ENCODE measurements around the gene KIZ.

Gene KIZ

DNA sequence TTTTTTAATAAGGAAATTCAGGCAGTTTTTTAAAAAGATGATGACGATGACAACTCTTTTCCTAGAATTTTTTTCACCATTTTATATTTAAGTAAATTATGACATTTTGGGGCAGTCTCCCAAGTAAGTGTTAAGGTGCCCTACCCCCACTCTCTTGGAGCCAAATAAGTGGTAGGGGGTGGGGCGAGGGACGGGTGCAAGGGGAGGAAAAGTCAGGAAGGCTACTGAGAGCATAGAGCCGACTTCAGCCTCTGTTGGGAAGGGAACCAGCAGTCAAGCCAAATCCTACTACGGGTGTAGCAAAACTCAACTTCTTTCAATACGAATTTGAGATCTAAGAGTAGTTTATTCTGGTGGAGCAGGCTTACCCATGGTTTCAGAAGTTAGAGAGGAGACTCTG, 54.4 kb downstream of the KIZ start:
- no peak for DNase-seq

DNA sequence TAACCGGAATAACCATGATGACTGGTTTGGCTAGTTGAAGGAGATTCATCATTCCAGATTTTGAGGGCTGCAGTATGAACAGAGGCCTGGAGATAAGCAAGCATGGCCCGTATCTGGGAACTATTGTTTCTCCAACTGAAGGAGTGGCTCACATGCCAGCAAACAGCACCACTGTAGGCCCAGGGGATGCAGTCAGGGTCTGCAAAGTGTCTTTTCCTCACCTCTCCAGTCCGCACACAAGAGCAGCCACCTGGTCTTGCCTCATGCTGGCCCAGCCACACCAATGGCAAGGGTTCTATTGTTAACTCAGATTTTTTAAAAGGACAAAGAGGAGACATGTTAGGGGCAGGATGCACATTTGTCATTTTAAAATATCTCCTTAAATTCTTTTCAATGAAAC, 55.1 kb downstream of the KIZ start:
- DNase-seq = no peak

DNA sequence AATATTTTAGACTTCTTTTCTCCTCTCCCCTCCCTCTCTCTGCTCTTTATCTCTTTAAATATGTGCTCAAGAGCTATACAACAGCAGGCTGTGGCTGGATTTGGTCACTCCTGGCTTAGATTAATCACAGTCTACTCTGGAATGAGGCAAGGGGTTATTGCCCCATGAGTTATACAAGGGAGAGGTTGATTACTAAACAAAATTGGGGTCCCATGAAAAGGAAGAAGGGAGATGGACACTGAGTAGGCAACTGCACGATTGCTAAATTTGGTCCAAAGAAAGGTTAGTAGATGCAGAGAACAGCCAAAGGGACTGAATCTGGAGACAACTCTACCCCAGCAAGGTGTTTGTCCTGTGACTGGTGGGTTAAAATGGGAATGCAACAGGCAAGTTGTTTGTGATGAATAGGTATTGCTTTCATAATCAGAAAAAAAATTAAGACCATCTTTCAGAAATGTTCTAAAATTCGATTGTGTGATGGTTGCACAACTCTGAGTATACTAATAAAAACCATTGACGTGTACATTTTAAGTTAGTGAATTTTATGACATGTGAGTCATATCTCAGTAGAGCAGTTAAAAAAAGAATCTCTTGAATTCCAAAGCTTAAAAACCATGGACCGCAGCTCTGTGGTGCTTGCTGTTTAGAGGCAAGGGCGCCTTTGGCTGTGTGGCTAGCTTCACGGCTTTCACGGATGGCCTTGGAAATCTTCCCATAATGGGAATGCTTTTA, 57.1 kb downstream of the KIZ start:
- no peak for DNase-seq

DNA sequence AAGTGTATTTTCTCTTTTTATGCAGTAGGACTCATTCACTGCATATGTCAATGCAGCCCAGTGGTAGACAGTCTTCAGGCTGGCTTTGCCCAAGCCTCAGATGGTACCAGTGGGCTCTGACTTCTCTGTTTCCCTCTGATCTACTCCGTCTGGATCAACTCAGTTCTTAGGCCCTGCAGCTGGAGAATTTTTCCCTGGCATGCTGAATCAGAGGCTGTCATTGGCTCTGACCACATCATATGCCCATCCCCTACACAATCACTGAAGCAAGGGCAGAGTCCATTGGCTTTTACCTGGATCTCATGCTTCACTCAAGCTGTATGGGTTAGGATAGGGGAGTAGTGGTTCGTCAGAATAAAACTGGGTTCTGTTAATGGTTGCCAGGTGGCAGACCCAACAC, 57.8 kb downstream of the KIZ start:
- no peak for DNase-seq

DNA sequence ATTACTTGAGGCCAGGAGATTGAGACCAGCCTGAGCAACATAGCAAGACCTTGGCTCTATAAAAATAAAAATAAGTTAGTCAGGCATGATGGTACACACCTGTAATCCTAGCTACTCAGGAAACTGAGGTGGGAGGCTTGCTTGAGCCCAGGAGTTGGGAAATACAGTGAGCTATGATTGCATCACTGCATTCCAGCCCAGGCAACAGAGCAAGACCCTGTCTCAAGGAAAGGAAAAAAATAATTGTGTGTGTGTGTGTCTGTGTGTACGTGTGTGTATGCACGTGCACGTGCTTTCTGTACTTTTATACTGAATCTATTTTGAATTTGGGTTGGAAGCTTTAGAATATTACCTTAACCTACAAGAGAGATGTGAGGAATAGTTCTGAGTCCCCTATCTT, 58.9 kb downstream of the KIZ start:
- no peak for DNase-seq

DNA sequence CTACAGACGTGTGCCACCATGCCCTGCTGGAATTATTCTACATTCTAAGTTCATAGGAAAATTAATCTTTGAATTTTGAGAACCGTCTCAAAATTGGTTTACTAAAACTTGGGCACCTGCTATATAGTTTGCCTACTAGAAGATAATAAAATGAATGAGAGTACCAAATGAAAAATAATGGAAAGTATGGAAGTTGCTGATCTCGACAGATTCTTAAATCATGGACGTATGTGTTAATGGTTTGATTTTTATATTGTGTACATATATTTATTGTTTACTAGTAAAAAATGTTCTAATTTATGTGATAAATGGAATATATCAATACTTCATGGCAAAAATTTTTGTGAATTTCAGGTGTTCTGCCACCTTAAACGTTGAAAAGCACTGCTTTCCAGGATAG, 60.0 kb downstream of the KIZ start:
- no peak for DNase-seq

DNA sequence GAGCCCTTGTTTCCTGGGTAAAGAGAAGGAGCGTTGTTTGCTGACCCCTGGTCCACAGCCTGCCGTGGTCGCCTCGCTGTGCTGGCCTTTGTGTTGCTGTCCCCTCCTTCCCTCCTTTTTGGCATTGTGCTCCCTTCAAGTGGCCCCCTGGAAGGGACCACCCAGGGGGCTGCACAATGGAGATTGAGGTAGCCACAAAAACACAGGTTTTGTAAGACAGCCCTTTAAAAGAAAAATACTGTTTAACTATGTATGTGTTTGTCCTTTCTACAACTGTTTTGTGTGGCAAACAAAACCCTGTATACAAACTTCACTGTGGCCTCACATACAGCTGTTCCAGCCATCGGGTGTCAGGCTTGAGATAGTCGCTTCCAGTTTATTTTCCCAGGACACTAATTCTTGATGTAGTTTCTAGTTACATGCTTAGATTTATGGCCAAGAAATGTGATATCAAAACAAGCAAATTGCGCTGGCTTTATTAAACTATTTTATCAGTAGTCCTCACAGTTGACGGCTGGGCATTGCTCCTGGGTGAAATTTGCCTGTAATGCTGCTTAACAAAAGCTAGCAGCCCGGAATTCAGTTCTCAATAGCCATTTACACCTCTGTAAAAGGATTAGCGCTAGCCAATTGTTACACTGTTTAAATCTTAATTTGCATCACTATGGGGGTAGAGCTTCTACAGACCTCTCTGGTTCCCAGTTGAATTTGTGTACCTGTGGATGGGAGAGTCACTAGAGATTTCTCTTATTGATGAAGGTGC, 64.1 kb downstream of the KIZ start:
- no peak for DNase-seq

DNA sequence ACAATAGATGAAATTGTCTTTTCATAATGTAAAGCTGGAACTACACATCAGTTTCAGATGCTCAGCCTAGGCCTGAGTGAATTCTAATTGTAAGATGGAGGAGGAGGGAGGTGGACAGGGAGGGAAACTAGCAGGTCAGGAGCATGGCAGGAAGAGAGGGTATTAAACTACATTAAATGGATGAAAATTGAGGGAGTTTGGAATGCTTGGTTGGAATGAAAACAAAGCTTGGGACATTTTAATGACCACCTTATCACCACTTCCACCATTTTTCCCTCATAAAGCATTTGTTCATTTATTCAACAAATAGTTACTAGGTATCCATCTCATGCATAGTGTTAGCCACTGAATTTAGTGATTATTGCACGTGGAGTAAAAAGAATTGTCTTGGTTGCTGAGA, 65.0 kb downstream of the KIZ start:
- DNase-seq = no peak

DNA sequence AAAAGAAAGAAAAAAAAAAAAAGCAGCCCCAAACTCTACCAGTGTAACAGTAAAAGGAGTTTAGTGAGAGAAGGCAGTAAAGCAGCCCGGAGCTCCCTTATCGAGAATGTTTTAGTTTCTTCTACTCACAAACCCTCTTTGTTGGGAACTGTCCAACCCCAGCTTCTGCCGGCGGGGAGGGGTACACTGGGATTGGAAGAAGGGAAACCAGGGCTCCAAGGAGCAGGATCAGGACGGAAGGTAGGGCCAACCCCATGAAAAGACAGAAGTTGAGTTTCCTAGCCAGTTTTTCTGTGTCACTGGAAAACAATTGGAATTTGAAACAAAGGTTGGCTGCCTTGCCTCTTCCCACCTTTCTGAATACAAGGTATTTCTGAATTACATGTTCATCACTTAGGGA, 66.0 kb downstream of the KIZ start:
- no peak for DNase-seq

DNA sequence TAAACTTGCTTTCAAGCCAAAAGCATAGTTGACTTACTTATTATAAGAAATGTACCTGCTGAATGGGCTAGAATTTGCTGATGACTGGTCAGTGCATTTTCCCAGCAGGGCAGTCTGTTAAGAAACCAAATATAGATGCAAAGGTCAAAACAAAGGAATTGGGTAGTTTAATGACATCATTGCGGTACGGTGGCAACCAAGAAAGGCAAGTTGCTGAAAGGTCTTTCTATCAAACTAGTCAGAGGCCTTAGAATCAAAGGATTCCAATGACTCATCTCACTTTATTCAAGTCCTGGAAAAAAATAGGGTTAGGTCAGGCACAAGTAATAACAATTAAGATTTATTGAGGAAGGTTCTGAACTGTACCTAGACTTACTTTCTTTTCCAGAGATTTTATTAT, 76.4 kb downstream of the KIZ start:
- no peak for DNase-seq

DNA sequence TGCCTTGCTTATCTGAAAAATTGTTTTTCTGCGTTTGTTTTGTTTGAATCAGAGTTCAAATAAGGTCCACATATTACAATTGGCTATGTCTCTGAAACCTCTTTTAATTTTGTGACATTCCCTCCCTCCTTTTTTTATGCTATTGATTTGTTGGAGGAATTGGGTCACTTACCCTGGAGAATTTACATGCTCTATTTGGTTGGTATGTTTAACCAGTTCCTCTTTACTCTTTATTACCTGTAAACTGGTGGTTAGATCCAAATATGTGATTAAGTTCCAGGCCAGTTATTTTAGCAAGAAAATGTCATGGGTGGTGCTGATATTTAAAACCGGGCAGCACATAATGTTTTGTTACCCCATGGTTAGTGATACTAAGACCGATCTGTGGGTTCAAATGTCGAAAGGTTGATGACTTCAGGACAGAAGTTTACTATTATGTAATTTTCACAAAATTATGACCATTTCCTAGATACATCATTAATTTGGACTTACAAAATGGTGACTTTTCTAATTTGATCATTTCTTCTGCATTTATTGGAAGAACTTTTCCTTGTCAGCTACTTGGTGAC, 77.3 kb downstream of the KIZ start:
- DNase-seq = no peak

DNA sequence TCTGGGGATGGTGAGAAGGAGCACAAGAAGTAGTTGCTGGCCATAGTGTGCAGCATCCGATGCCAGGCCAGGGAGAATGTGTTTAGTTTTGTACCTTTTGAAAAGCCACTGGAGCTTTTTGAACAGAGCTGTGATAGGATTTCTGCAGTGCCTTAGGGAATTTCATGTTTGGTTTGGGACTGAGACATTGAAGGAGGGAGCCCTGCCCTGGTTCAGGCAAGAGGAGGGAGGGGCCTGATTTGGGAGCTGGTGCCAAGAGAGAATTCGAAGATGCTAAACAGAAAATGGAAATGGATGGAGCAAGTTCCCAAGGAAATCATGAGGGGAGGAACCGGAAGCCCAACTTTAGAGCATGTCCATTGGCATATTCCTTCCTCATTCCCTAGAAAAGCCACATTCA, 80.7 kb downstream of the KIZ start:
- DNase-seq = no peak

DNA sequence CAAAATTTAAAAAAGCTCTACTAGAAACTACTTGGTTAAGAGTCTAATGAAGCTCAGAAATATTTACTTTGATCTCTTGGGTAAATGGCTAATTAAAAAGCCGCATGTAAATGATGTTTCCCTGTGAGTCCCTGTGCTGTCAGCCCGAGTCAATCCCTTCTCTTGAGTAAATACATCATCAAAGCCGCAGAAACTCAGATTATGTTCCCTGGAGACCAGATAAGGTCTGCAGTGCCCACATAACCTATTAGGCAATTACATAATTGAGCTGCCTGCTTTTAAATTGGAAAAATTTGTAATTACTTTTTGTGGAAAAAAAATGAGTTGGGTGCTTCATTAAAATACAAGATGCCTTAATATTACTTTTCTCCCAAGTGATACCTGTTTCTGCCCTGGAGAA, 83.1 kb downstream of the KIZ start:
- DNase-seq = no peak

DNA sequence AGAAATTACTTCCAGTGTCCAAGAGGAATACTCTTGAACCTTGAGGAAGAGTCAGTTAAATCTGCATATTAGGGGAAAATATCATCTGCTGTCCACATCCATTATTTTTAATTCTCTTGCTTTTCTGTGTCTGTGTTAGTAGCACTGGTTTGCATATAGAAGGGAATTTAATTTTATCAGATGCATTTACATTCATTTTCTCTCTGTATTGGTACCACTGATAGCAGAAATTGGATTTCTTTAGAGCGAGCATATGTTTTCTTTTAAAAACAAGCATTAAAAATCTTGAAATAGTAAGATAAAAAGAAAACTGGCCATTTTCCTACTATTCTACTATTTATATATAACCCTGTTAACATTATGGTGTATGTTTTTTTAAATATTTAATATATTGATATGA, 83.8 kb downstream of the KIZ start:
- no peak for DNase-seq

DNA sequence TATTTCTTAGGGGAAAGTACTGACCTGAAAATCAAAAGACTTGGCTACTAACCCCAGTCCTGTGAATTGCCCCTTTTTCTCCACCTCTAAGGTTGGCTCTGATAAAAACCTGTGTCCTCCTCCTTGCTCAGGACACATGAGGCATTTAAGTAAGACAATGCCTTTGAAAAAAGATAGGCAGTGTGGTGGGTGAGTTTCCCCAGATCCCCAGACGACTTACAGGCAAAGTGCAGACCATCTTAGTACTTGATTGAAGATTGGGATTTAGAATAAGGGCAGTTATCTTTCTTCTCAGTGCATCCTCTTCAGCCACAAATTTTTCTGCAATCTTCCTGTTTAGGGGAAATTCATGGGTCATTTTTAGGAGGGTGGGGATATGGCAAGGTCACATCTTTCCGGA, 87.8 kb downstream of the KIZ start:
- no peak for DNase-seq

DNA sequence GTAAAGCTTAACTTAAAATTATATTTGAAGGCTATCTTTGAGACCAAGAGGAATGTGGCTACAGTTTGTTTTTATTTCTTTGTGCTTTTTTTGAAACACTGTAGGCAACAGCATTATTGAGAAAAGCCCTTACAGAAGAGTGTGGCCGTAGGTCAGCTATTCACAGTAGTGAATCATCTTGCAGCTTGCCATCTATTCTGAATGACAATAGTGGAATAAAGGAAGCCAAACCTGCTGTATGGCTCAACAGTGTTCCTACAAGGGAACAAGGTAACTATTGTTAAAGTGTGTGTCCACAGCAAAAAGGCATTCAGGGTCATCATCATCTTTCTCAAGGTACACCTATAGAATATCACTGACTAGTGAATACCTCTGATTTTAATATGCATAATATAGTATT, 88.5 kb downstream of the KIZ start:
- DNase-seq = no peak

DNA sequence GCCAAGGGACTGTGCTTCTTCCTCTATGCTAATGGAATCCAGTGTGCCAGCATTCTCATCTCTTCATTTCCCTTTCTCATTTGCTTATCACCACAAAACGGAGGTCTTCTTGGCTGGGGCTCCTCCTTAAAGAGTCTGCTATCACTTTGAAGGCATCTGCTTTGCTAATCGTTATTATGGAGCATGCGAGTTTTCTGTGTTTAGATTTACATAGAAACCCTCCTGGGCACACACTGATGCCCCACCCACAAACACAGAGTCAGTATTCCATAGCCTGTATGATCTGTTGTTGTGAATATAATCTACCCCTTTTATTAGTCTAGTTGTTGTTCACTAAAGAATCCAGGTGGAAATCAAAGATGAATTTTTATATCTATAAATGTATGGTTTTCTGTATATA, 93.8 kb downstream of the KIZ start:
- DNase-seq = no peak

DNA sequence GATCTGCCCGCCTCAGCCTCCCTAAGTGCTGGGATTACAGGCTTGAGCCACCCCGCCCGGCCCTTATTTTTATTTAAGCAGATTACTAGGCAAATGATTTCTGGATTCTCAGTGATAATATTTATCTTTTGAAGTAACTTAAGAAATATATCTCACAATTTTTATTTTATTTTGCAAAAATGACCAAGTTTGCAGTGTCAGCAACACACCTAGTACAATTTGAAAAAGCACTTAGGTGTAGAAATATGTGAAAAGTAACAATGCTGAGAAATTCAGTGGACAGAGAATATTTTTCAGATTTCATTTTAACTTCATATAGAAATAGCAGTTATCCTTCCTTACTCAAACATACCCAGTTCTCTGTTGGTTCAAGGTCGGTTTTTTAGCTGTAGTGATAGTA, 98.3 kb downstream of the KIZ start:
- no peak for DNase-seq

DNA sequence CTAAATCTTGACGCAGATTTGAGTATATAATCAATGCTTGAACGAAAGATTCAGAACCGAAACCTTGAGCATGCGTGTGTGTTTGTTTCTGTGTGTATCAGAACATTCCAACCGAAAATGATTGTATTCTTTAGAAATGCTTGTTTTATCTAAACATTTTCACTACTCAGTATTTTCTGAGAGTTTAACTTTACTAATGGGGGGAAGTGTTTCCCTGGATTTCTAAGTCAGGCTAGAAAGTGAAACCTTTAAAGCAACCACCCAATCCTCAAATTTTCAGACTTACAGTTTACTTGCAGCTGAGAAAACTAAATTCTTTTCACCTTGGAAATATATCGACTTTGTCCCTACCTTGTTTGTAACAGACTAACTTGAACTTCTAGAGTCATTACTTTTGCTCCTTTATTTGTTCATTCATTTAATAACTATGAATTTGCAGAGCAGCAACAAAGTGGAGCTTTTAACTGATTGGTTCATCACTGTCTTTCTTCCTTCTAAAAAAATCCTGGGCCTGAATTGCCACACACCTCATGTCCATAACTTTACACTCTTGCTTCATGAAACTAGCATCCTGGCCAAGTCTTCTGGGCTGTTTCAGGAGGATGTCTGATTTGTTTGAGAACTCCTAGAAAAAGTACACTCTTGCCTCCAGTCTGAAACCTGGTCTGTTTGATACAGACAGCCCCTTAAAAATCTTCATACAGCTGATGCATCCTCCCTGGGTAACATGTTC, 99.5 kb downstream of the KIZ start:
- DNase-seq = no peak

DNA sequence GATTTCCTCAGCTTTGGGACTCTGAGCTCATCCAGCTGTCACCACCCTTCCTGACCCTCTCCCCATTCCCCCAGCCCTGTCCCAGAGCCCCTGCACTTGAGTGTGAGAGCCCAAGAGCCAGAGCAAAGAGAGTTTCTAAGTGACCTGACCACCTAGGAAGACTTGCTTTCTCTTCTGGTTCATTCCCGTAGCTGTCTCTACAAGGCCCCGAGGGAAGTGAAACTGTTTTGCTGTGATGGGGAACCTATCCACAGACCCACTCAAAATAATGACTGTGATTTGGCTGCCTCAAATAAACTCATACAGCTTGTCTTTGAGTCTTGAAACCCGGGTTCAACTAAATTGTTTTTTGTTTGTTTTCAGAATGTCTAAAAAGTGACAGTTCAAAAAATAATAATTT, 102.6 kb downstream of the KIZ start:
- DNase-seq = peak; percentile 6 to 43 (median 27)

DNA sequence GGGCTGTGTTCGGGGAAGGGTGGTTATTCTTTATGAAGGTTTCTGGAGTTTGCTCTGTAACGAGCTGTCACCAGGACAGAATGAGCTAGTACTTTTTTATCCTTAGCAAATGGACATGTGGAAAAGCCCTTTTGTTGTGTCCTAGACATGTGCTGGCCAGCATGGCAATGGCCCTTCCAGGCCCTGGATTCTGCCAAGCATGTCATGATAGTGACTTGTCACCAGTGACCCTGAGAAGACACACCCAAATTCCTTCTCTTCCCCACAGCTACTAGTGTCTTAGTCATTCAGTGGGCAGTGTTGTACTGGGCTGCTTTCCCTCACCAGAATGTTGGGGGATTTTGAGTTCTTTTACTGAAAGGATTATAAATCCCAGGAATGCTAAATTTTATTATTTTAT, 103.3 kb downstream of the KIZ start:
- no peak for DNase-seq

DNA sequence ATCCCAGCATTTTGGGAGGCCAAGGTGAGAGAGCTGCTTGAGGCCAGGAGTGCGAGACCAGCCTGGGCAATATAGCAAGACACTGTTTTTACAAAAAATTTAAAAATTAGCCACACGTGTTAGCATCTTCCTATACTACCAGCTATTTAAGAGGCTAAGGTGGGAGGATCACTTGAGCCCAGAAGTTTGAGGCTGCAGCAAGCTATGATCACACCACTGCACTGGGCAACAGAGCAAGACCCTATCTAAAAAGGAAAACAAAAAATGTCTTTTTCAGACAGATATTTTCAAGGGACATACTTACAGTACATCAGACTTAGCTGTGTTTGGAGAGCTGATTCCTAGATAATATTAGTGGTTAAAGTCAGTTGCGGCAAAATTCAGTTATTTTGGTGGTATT, 104.3 kb downstream of the KIZ start:
- DNase-seq = no peak

DNA sequence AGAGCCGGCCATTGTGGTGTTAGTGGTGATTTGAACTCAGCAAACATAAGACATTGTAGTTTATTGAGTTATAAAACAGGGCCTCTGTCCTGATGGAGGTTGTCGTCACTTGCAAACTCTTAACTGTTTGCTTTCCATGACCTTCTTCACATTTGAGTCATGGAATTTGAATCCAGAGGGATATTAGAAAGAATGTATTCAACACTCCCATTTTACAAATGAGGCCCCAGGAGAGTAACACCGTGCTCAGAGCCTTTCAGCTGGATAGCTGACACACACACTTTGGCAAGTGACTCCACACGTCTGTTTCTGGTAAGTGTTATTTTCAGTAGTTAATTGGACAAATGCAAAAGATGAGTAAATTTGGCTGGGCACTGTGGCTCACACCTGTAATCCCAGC, 104.8 kb downstream of the KIZ start:
- no peak for DNase-seq

Measured in suppressor macrophage (primary cell).